HepG2 (cell line): Measurements from ENCODE around the gene CMTM2. TPM values are rescaled to one million over a fixed set of nuclear protein-coding genes. Genes with fewer than 3 reads are reported as not detected.

Source experiments
- ATRX ChIP-seq: sonication (generic); formaldehyde crosslinking; IDR thresholded peaks from 2 replicates; pipeline ENCODE4 v1.4.0; 2020; ENCODE audit warnings: missing genetic modification reagents, borderline replicate concordance
- BRF2 ChIP-seq: sonication (generic); formaldehyde crosslinking; IDR thresholded peaks from 2 replicates; pipeline ENCODE4 v1.8.1; 2022; ENCODE audit warnings: mild to moderate bottlenecking, missing genetic modification reagents
- ETV5 ChIP-seq: IDR thresholded peaks from 2 replicates; pipeline ENCODE4 v1.6.1; 2018; ENCODE audit warnings: missing biosample characterization, missing genetic modification reagents, inconsistent platforms, borderline replicate concordance
- FOXC1 ChIP-seq: sonication (generic); formaldehyde crosslinking; IDR thresholded peaks from 2 replicates; pipeline ENCODE4 v1.8.0; 2022; ENCODE audit warnings: mild to moderate bottlenecking, missing genetic modification reagents, borderline replicate concordance
- HDAC2 ChIP-seq: sonication (generic); formaldehyde crosslinking; IDR thresholded peaks from 2 replicates; pipeline ENCODE4 v1.4.0; 2020; ENCODE audit warnings: missing genetic modification reagents
- NFE2L2 ChIP-seq: fragments of 150-350 bp; IDR thresholded peaks from 2 replicates; pipeline ENCODE4 v1.6.1; 2014; ENCODE audit warnings: low read length
- SMAD3 ChIP-seq: sonication (generic); formaldehyde crosslinking; IDR thresholded peaks from 2 replicates; pipeline ENCODE4 v1.4.0; 2020; ENCODE audit warnings: missing genetic modification reagents
- SMARCC2 ChIP-seq: fragments of 450-650 bp; IDR thresholded peaks from 2 replicates; pipeline ENCODE4 v1.6.1; 2017; ENCODE audit warnings: antibody characterized with exemption, mild to moderate bottlenecking
- SSRP1 ChIP-seq: IDR thresholded peaks from 2 replicates; pipeline ENCODE4 v1.6.1; 2016; ENCODE audit warnings: control low read depth
- ZBTB37 ChIP-seq: sonication (generic); formaldehyde crosslinking; IDR thresholded peaks from 2 replicates; pipeline ENCODE4 v1.4.0; 2020; ENCODE audit warnings: mild to moderate bottlenecking, missing genetic modification reagents
- ZBTB7B ChIP-seq: sonication (generic); formaldehyde crosslinking; IDR thresholded peaks from 2 replicates; pipeline ENCODE4 v1.4.0; 2020; ENCODE audit warnings: missing genetic modification reagents
- ZFP37 ChIP-seq: sonication (generic); formaldehyde crosslinking; IDR thresholded peaks from 2 replicates; pipeline ENCODE4 v1.4.0; 2020; ENCODE audit warnings: missing genetic modification reagents, borderline replicate concordance
- ZMAT5 ChIP-seq: sonication (generic); formaldehyde crosslinking; IDR thresholded peaks from 2 replicates; pipeline ENCODE4 v1.5.0; 2020; ENCODE audit warnings: mild to moderate bottlenecking, low read depth, missing genetic modification reagents, borderline replicate concordance
- ZNF138 ChIP-seq: sonication (generic); formaldehyde crosslinking; IDR thresholded peaks from 2 replicates; pipeline ENCODE4 v1.5.0; 2020; ENCODE audit warnings: mild to moderate bottlenecking, low read depth, missing genetic modification reagents
- ZNF275 ChIP-seq: sonication (generic); formaldehyde crosslinking; IDR thresholded peaks from 2 replicates; pipeline ENCODE4 v1.8.0; 2022; ENCODE audit warnings: missing genetic modification reagents, mild to moderate bottlenecking, inconsistent platforms, borderline replicate concordance
- ZNF562 ChIP-seq: sonication (generic); formaldehyde crosslinking; IDR thresholded peaks from 2 replicates; pipeline ENCODE4 v1.8.0; 2022; ENCODE audit warnings: missing genetic modification reagents, borderline replicate concordance
- ZNF746 ChIP-seq: sonication (generic); formaldehyde crosslinking; IDR thresholded peaks from 2 replicates; pipeline ENCODE4 v1.8.0; 2022; ENCODE audit warnings: mild to moderate bottlenecking, missing genetic modification reagents
- ZSCAN22 ChIP-seq: sonication (generic); formaldehyde crosslinking; IDR thresholded peaks from 2 replicates; pipeline ENCODE4 v1.4.0; 2020; ENCODE audit warnings: mild to moderate bottlenecking, missing genetic modification reagents
- polyA plus RNA-seq, 8 experiments: library from polyadenylated mRNA; depleted of rRNA in 3 of 8; stranded (reverse) in 7 of 8; unstranded in 1 of 8; fragments of >200 nt; fragmentation: Illumina TruSeq in 4 of 8; extraction: Trizol in 4 of 8; gene quantifications; 2 replicates each; pipeline versions ENCODE4 v1.2.1 to v1.2.3, GENCODE V29; 2011 to 2016; ENCODE audit warnings: low read depth in 4 of 8, missing spikeins in 1 of 8, mixed read lengths in 1 of 8; ENCODE audit not compliant: insufficient read depth in 1 of 8
- total RNA-seq, 5 experiments: library from RNA; depleted of rRNA; stranded (reverse); fragments of >200 nt; fragmentation: Illumina TruSeq; extraction: Trizol; gene quantifications; 2 replicates each; pipeline ENCODE4 v1.2.3, GENCODE V29; 2016; ENCODE audit warnings: low read depth in 1 of 5
- TF ChIP-seq, protein P1 (sequence below): sonication (generic); formaldehyde crosslinking; IDR thresholded peaks from 2 replicates; pipeline ENCODE4 v1.9.0; 2022; ENCODE audit warnings: missing genetic modification reagents, mild to moderate bottlenecking, borderline replicate concordance

The CMTM2 gene
- total and polyA plus RNA-seq, 2 of the 13 experiments (the other 11 are each of a cell fraction or from before 2014, with no cell fraction given), result not detected

DNA sequence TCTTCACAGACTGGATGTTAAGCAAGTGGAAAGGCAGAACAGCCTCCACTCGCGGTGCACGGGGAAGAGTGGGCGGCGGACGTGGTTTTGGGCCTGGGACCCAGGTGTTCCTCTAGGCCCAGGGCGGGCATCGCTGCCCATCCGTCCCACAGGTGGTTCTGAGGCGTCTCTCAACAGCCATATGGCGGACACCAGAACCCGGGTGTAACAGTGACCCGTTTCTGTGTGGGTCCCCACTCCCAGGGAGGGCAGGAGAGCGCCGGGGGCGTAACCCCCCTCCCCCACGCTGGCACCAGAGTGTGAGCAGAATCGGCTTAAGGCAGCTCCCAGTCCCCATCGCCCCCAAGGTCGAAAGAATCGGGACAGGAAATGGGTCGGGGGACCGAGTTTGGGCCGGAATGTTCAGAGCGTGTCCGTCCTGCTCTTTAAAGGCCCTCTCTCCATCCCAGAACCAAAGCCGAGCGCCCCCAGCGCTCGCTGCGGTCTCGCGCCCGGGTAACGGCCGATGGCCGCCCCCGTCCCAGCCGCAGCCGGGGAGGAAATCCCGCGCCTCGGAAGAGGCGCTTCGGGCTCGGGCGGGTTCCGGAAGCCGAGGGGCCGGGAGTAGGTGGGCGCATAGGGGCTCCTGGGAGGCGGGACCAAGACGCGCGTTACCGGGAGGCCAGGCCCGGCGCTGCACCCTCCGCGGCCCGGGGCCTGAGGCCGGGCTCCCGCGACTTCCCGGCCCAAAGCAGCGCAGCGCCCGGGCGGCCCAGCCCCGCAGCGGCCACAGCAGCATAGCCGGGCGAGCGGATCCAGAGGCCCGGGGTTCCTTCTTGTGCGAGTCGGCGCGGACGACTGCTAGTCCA, 29.8 kb upstream of the CMTM2 start, which contains the start of gene TK2 (continued):
- TF ChIP-seq ZNF275 (CRISPR knock-in tag), result no peak
- TF ChIP-seq, protein P1, sequence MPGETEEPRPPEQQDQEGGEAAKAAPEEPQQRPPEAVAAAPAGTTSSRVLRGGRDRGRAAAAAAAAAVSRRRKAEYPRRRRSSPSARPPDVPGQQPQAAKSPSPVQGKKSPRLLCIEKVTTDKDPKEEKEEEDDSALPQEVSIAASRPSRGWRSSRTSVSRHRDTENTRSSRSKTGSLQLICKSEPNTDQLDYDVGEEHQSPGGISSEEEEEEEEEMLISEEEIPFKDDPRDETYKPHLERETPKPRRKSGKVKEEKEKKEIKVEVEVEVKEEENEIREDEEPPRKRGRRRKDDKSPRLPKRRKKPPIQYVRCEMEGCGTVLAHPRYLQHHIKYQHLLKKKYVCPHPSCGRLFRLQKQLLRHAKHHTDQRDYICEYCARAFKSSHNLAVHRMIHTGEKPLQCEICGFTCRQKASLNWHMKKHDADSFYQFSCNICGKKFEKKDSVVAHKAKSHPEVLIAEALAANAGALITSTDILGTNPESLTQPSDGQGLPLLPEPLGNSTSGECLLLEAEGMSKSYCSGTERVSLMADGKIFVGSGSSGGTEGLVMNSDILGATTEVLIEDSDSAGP (CRISPR knock-in tag), result no peak
- no peak for TF ChIP-seq SMARCC2
- TF ChIP-seq HDAC2, result peak; percentile 44
- TF ChIP-seq ZNF562 (CRISPR knock-in tag), result no peak
- no peak for TF ChIP-seq BRF2 (CRISPR knock-in tag)
- TF ChIP-seq ZMAT5 (CRISPR knock-in tag), result no peak
- TF ChIP-seq ZNF746, result peak; percentile 80; the same call in 1 of the 2 replicates
- no peak for TF ChIP-seq SSRP1 (CRISPR knock-in tag)
- peak; percentile 97 for TF ChIP-seq FOXC1 (CRISPR knock-in tag)
- no peak; the same call in 1 of the 2 replicates for TF ChIP-seq ZSCAN22 (CRISPR knock-in tag)
- peak; percentile 67 for TF ChIP-seq ETV5 (CRISPR knock-in tag)
- no peak for TF ChIP-seq ZNF138 (CRISPR knock-in tag)
- no peak for TF ChIP-seq ZBTB37
- TF ChIP-seq SMAD3, result no peak
- peak; percentile 79; the same call in 1 of the 2 replicates for TF ChIP-seq ZBTB7B (CRISPR knock-in tag)
- no peak for TF ChIP-seq ATRX
- TF ChIP-seq NFE2L2, result no peak
- no peak for TF ChIP-seq ZFP37 (CRISPR knock-in tag)
